H9 (cell line): ENCODE results near the gene SYTL1. TPM values are rescaled to one million over a fixed set of nuclear protein-coding genes. Genes with fewer than 3 reads are reported as not detected.

Experiments
- DNase-seq: peaks from one replicate; pipeline ENCODE4 v3.0.0-alpha.2; 2017
- H2AFZ ChIP-seq: one replicate; pipeline ENCODE4 v1.6.1; 2013; ENCODE audit warnings: mild to moderate bottlenecking, low read length, control low read depth, moderate library complexity
- H2AK5ac ChIP-seq: 2 replicates; pipeline ENCODE4 v1.6.1; 2013; ENCODE audit warnings: low read length, control low read depth, mixed read lengths; ENCODE audit not compliant: insufficient read length
- H2BK120ac ChIP-seq: one replicate; pipeline ENCODE4 v1.6.1; 2013; ENCODE audit warnings: low read depth, mild to moderate bottlenecking, low read length, control low read depth, inconsistent platforms; ENCODE audit not compliant: poor library complexity, severe bottlenecking
- H2BK12ac ChIP-seq: 2 replicates; pipeline ENCODE4 v1.6.1; 2013; ENCODE audit warnings: low read length, control low read depth, mixed read lengths, low read depth; ENCODE audit not compliant: insufficient read length
- H2BK15ac ChIP-seq: 2 replicates; pipeline ENCODE4 v1.6.1; 2013; ENCODE audit warnings: low read depth, low read length, control low read depth
- H2BK20ac ChIP-seq: one replicate; pipeline ENCODE4 v1.6.1; 2013; ENCODE audit warnings: low read depth, mild to moderate bottlenecking, low read length, control low read depth, inconsistent platforms; ENCODE audit not compliant: poor library complexity, severe bottlenecking
- H2BK5ac ChIP-seq: 2 replicates; pipeline ENCODE4 v1.6.1; 2013; ENCODE audit warnings: low read length, control low read depth, mixed read lengths; ENCODE audit not compliant: insufficient read length
- H3K14ac ChIP-seq: 2 replicates; pipeline ENCODE4 v1.6.1; 2013; ENCODE audit warnings: low read length, control low read depth; ENCODE audit not compliant: insufficient read depth
- H3K18ac ChIP-seq: 2 replicates; pipeline ENCODE4 v1.6.1; 2013; ENCODE audit warnings: low read depth, mild to moderate bottlenecking, mixed read lengths, low read length, control low read depth; ENCODE audit not compliant: insufficient read length
- H3K23ac ChIP-seq: 2 replicates; pipeline ENCODE4 v1.6.1; 2013; ENCODE audit warnings: low read length, control low read depth, mixed read lengths, low read depth; ENCODE audit not compliant: insufficient read length
- H3K23me2 ChIP-seq: 2 replicates; pipeline ENCODE4 v1.6.1; 2013; ENCODE audit warnings: low read depth, mild to moderate bottlenecking, mixed read lengths, low read length, control low read depth; ENCODE audit not compliant: insufficient read length, poor library complexity, severe bottlenecking
- H3K27ac ChIP-seq: 2 replicates; pipeline ENCODE4 v1.5.1; 2013; ENCODE audit warnings: low read length, control low read depth, mixed read lengths, low read depth; ENCODE audit not compliant: insufficient read length
- H3K27me3 ChIP-seq: 2 replicates; pipeline ENCODE4 v1.6.1; 2013; ENCODE audit warnings: low read length, control low read depth, inconsistent platforms; ENCODE audit not compliant: insufficient read depth
- H3K4ac ChIP-seq: 2 replicates; pipeline ENCODE4 v1.6.1; 2013; ENCODE audit warnings: low read depth, mild to moderate bottlenecking, control low read depth, inconsistent platforms, low read length, moderate library complexity
- H3K4me1 ChIP-seq: 2 replicates; pipeline ENCODE4 v1.6.1; 2013; ENCODE audit warnings: low read length, control low read depth, inconsistent platforms; ENCODE audit not compliant: insufficient read depth
- H3K4me2 ChIP-seq: 2 replicates; pipeline ENCODE4 v1.6.1; 2013; ENCODE audit warnings: low read length, control low read depth, mixed read lengths; ENCODE audit not compliant: insufficient read length, insufficient read depth
- H3K56ac ChIP-seq: 2 replicates; pipeline ENCODE4 v1.6.1; 2013; ENCODE audit warnings: low read depth, mild to moderate bottlenecking, mixed read lengths, low read length, control low read depth; ENCODE audit not compliant: insufficient read length
- H3K79me1 ChIP-seq: 2 replicates; pipeline ENCODE4 v1.6.1; 2013; ENCODE audit warnings: low read depth, mild to moderate bottlenecking, moderate library complexity, low read length, control low read depth, inconsistent platforms; ENCODE audit not compliant: insufficient read depth, poor library complexity, severe bottlenecking
- H3K79me2 ChIP-seq: 2 replicates; pipeline ENCODE4 v1.6.1; 2013; ENCODE audit warnings: low read length, control low read depth, inconsistent platforms; ENCODE audit not compliant: insufficient read depth
- H3K9ac ChIP-seq: 2 replicates; pipeline ENCODE4 v1.6.1; 2013; ENCODE audit warnings: low read length, control low read depth, mixed read lengths; ENCODE audit not compliant: insufficient read length; ENCODE audit errors: extremely low read depth
- H3K9me3 ChIP-seq: one replicate; pipeline ENCODE4 v1.6.1; 2013; ENCODE audit warnings: low read depth, low read length, inconsistent platforms; ENCODE audit not compliant: control insufficient read depth
- H3T11ph ChIP-seq: one replicate; pipeline ENCODE4 v1.6.1; 2013; ENCODE audit warnings: mild to moderate bottlenecking, low read length, control low read depth, inconsistent platforms
- H4K20me1 ChIP-seq: one replicate; pipeline ENCODE4 v1.6.1; 2013; ENCODE audit not compliant: control insufficient read depth, insufficient read length, insufficient read depth
- H4K5ac ChIP-seq: 2 replicates; pipeline ENCODE4 v1.6.1; 2013; ENCODE audit warnings: low read depth, mild to moderate bottlenecking, mixed read lengths, low read length, control low read depth; ENCODE audit not compliant: insufficient read length
- H4K8ac ChIP-seq: replicated peaks from 2 replicates; pipeline ENCODE4 v1.6.1; 2013; ENCODE audit warnings: low read length, control low read depth, mixed read lengths, low read depth; ENCODE audit not compliant: insufficient read length
- H4K91ac ChIP-seq: 2 replicates; pipeline ENCODE4 v1.6.1; 2013; ENCODE audit warnings: low read depth, mild to moderate bottlenecking, moderate library complexity, mixed read lengths, low read length, control low read depth; ENCODE audit not compliant: insufficient read length
- H3K27ac Mint-ChIP-seq, 3 experiments: 2 replicates in 2 of 3; 3 replicates in 1 of 3; pipeline ENCODE4 v1.8.0; 2020 to 2021; ENCODE audit warnings: mixed read lengths in 3 of 3, mild to moderate bottlenecking in 1 of 3, moderate library complexity in 1 of 3
- H3K27me3 Mint-ChIP-seq: 2 replicates; pipeline ENCODE4 v1.8.0; 2021; ENCODE audit warnings: low read depth, mild to moderate bottlenecking, moderate library complexity, mixed read lengths
- H3K36me3 Mint-ChIP-seq, 3 experiments: 2 replicates in 2 of 3; 3 replicates in 1 of 3; pipeline ENCODE4 v1.8.0; 2020 to 2021; ENCODE audit warnings: low read depth in 3 of 3, mixed read lengths in 3 of 3; ENCODE audit not compliant: insufficient read depth in 1 of 3
- H3K4me1 Mint-ChIP-seq, 2 experiments: 2 replicates each; pipeline ENCODE4 v1.8.0; 2020; ENCODE audit warnings: mixed read lengths in 2 of 2
- H3K4me3 Mint-ChIP-seq, 2 experiments: 2 replicates in 1 of 2; 3 replicates in 1 of 2; pipeline ENCODE4 v1.8.0; 2020 to 2021; ENCODE audit warnings: mild to moderate bottlenecking in 2 of 2, mixed read lengths in 2 of 2, moderate library complexity in 1 of 2
- H3K9me3 Mint-ChIP-seq, 2 experiments: 2 replicates in 1 of 2; 3 replicates in 1 of 2; pipeline ENCODE4 v1.8.0; 2020; ENCODE audit warnings: mild to moderate bottlenecking in 2 of 2, mixed read lengths in 2 of 2, moderate library complexity in 1 of 2
- WGBS: extraction: QIAGEN DNeasy Blood & Tissue Kit; methylation state at CpG from one replicate; pipeline ENCODE4 v1.1.7; 2013; ENCODE audit warnings: missing lambda C conversion rate, low lambda C conversion rate, mixed read lengths; ENCODE audit not compliant: insufficient read length; ENCODE audit errors: extremely low coverage; 5-methylcytosine and 5-hydroxymethylcytosine counted together
- total RNA-seq: library from RNA; stranded (reverse); gene quantifications from 2 replicates; pipeline ENCODE4 v1.2.1, GENCODE V29; 2021
- TF ChIP-seq, protein P1 (sequence below): fragments of 200-600 bp; sonication (generic); conservative IDR thresholded peaks from 3 replicates; pipeline ENCODE4 v1.8.0; 2021; ENCODE audit warnings: antibody characterized with exemption, mild to moderate bottlenecking

SYTL1 gene
- total RNA-seq, 1 experiment from 2014 or later = 12.0 TPM

GRCh38 chr1:27302612-27303011, 39.2 kb upstream of the SYTL1 start:
- Histone ChIP-seq H3K9me3 (no peaks in the 10 kb centered on the region), H4K8ac (no peak overlapping the region), H3K23ac (no peak overlapping the region), H3K79me1 (no peaks in the 10 kb centered on the region), H2AK5ac (no peak overlapping the region), H4K20me1 (no peaks in the 10 kb centered on the region), H3K79me2 (no peaks in the 10 kb centered on the region), H3K27ac (no peak overlapping the region), H3K4me1 (peaks cover 12% of the 10 kb centered on the region; the same call in 1 of the 2 replicates), H2BK5ac (no peak overlapping the region), H2BK120ac (no peak overlapping the region), H3K18ac (no peak overlapping the region), H3K4ac (no peak overlapping the region), H4K91ac (no peak overlapping the region), H3K56ac (no peak overlapping the region), H3K4me2 (no peak overlapping the region), H3K14ac (no peak overlapping the region), H3K23me2 (no peaks in the 10 kb centered on the region), H4K5ac (no peak overlapping the region), H2BK12ac (no peak overlapping the region), H3K27me3 (no peaks in the 10 kb centered on the region), H3K9ac (no peak overlapping the region), H3T11ph (no peak overlapping the region), H2BK20ac (no peak overlapping the region), H2BK15ac (no peak overlapping the region), H2AFZ (no peak overlapping the region)
- Mint-ChIP-seq H3K4me1 (peaks cover 42 to 52% of the 10 kb centered on the region in 2 experiments), H3K36me3 (peaks cover 0 to 10% (median 4%) of the 10 kb centered on the region in 3 experiments; a peak in 4 of 7 replicates), H3K9me3 (no peaks in the 10 kb centered on the region), H3K27ac (no peak overlapping the region; a peak in 1 of 7 replicates), H3K27me3 (no peaks in the 10 kb centered on the region), H3K4me3 (no peak overlapping the region)
- no peak for DNase-seq
- no CpG with 5 or more reads among the region's 2 CpGs for WGBS
- TF ChIP-seq, protein P1, sequence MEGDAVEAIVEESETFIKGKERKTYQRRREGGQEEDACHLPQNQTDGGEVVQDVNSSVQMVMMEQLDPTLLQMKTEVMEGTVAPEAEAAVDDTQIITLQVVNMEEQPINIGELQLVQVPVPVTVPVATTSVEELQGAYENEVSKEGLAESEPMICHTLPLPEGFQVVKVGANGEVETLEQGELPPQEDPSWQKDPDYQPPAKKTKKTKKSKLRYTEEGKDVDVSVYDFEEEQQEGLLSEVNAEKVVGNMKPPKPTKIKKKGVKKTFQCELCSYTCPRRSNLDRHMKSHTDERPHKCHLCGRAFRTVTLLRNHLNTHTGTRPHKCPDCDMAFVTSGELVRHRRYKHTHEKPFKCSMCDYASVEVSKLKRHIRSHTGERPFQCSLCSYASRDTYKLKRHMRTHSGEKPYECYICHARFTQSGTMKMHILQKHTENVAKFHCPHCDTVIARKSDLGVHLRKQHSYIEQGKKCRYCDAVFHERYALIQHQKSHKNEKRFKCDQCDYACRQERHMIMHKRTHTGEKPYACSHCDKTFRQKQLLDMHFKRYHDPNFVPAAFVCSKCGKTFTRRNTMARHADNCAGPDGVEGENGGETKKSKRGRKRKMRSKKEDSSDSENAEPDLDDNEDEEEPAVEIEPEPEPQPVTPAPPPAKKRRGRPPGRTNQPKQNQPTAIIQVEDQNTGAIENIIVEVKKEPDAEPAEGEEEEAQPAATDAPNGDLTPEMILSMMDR = no peak
